Mesothelial cell of epicardium (in vitro differentiated cells): Measurements from ENCODE around the gene SAMD11. TPM values are rescaled to one million over a fixed set of nuclear protein-coding genes. Genes with fewer than 3 reads are reported as not detected.
A peak's percentile ranks its signal among the peaks of the same experiment; 100 is the strongest.
"Not testable (repeated sequence)": the region's sequence is repeated elsewhere in the genome, so short reads cannot be mapped to it uniquely, and the experiment has no call there.

Experiments used
- DNase-seq, 2 experiments: peaks; one replicate each; pipeline ENCODE4 v3.0.0; 2021; ENCODE audit warnings: low spot score in 2 of 2; ENCODE audit not compliant: unreplicated experiment in 2 of 2
- H3K27ac Mint-ChIP-seq: 2 replicates; pipeline ENCODE4 v1.8.0; 2021; ENCODE audit warnings: mixed read lengths
- H3K27me3 Mint-ChIP-seq: 2 replicates; pipeline ENCODE4 v1.8.0; 2021; ENCODE audit warnings: low read depth, mixed read lengths
- H3K36me3 Mint-ChIP-seq: 2 replicates; pipeline ENCODE4 v1.8.0; 2021; ENCODE audit warnings: mixed read lengths
- H3K4me1 Mint-ChIP-seq: 2 replicates; pipeline ENCODE4 v1.8.0; 2021; ENCODE audit warnings: mixed read lengths
- H3K4me3 Mint-ChIP-seq: 2 replicates; pipeline ENCODE4 v1.8.0; 2021; ENCODE audit warnings: mild to moderate bottlenecking, moderate library complexity, mixed read lengths
- H3K9me3 Mint-ChIP-seq: 2 replicates; pipeline ENCODE4 v1.8.0; 2021; ENCODE audit warnings: mixed read lengths
- total RNA-seq: library from RNA; stranded (reverse); gene quantifications from 3 replicates; pipeline ENCODE4 v1.2.1, GENCODE V29; 2021
- TF ChIP-seq, protein P1 (sequence below): fragments of 200-600 bp; sonication (generic); IDR thresholded peaks from one replicate; pipeline ENCODE4 v1.5.0; 2021; ENCODE audit warnings: antibody characterized with exemption; ENCODE audit not compliant: unreplicated experiment

The SAMD11 gene
- total RNA-seq, 1 donor from 2014 or later: 313 TPM

DNA sequence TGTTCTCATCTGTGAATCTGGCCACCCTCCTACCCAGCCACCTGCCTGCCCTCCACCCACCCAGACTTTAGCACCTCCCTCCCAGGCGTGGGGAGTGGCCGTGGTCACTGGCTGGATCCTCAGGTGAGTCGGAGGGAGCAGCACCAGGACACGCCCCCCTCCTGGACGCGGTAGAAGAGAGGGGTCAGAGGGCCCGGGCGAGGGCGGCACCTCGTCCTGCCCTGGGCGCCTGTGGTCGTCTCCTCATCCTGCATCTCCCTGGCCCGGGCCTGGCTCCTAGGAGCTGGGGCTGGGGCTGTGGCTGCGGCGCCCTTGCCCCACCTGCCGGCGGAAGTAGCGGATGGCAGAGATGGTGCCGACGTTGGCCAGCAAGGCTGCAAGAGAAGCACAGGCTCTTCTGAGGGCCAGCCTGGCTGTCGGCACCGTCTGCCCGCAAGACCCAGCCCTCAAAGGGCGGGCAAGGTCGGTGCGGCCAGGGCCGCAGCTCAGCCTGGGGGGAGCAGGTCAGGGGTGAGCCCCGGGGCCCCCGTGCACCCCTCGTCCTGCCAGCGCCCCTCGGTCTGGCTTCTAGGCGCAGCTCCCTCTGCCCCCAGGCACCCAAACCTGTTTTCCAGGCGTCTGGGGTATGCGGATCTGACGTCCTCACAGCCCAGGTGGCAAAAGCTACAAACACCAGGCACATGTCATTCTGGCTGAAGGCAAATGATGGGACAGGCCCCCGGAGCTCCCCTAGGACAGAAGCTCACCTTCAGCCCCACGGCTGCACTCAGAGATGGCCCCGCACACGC, 52.4 kb downstream of the SAMD11 start:
- H3K9me3 Mint-ChIP-seq: peaks cover 3% of the 10 kb centered on the region
- DNase-seq: peak; percentile 63 to 85
- TF ChIP-seq, protein P1, sequence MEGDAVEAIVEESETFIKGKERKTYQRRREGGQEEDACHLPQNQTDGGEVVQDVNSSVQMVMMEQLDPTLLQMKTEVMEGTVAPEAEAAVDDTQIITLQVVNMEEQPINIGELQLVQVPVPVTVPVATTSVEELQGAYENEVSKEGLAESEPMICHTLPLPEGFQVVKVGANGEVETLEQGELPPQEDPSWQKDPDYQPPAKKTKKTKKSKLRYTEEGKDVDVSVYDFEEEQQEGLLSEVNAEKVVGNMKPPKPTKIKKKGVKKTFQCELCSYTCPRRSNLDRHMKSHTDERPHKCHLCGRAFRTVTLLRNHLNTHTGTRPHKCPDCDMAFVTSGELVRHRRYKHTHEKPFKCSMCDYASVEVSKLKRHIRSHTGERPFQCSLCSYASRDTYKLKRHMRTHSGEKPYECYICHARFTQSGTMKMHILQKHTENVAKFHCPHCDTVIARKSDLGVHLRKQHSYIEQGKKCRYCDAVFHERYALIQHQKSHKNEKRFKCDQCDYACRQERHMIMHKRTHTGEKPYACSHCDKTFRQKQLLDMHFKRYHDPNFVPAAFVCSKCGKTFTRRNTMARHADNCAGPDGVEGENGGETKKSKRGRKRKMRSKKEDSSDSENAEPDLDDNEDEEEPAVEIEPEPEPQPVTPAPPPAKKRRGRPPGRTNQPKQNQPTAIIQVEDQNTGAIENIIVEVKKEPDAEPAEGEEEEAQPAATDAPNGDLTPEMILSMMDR: peak; percentile 69
- peaks cover 11% of the 10 kb centered on the region for H3K4me1 Mint-ChIP-seq
- peak overlapping the region; percentile 90 for H3K27ac Mint-ChIP-seq
- no peaks in the 10 kb centered on the region for H3K27me3 Mint-ChIP-seq
- H3K36me3 Mint-ChIP-seq: peaks cover 6% of the 10 kb centered on the region
- H3K4me3 Mint-ChIP-seq: peak overlapping the region; percentile 59

DNA sequence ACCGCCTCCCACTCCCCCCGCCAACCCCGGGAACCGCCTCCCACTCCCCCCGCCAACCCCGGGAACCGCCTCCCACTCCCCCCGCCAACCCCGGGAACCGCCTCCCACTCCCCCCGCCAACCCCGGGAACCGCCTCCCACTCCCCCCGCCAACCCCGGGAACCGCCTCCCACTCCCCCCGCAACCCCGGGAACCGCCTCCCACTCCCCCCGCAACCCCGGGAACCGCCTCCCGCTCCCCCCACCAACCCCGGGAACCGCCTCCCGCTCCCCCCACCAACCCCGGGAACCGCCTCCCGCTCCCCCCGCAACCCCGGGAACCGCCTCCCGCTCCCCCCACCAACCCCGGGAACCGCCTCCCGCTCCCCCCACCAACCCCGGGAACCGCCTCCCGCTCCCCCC, 53.1 kb downstream of the SAMD11 start:
- not testable (repeated sequence) for H3K36me3 Mint-ChIP-seq, H3K4me3 Mint-ChIP-seq

DNA sequence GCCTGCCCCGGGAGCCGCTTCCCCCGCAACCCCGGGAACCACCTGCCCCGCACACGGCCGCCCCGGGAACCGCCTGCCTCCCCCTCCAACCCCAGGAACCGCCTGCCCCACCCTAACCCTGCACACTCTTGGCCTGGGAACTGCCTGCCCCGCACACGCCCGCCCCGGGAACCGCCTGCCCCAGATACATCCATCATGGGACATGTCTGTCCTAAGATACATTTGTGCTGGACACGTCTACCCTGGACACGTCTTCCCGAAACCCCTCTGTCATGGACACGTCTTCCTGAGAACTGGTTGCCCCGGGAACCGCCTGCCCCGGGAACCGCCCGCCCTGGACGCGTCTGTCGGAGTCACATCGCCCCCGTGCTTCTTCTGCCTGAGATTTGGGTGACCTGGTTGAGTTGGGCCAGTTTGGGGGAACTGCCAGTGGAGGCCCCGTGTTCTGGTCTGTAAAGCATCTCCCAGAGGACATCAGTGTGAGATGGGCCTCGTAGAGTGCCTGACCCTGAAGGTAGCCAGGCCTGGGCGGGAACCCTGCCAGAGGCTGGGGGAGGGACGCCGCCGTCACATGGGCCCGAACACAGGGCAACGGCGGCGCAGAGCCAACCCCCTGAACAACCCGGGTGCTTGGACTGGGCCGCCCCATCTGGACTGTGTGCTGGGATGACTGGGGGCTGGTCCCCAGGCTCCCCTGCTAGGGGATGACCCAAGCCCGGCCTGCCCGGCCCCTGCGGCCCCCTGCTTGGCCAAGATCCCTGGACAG, 54.5 kb downstream of the SAMD11 start:
- no peak for DNase-seq
- TF ChIP-seq, protein P1: no peak
- peaks cover 3% of the 10 kb centered on the region for H3K9me3 Mint-ChIP-seq
- H3K4me1 Mint-ChIP-seq: peaks cover 9% of the 10 kb centered on the region
- H3K4me3 Mint-ChIP-seq: peak overlapping the region; percentile 45
- peak overlapping the region; percentile 82 for H3K27ac Mint-ChIP-seq
- H3K27me3 Mint-ChIP-seq: peaks cover 7% of the 10 kb centered on the region
- H3K36me3 Mint-ChIP-seq: peaks cover 6% of the 10 kb centered on the region

More for the DNA sequence above, 53.1 kb downstream of the SAMD11 start:
- not testable (repeated sequence) for H3K9me3 Mint-ChIP-seq, H3K27me3 Mint-ChIP-seq, DNase-seq, H3K27ac Mint-ChIP-seq, H3K4me1 Mint-ChIP-seq

DNA sequence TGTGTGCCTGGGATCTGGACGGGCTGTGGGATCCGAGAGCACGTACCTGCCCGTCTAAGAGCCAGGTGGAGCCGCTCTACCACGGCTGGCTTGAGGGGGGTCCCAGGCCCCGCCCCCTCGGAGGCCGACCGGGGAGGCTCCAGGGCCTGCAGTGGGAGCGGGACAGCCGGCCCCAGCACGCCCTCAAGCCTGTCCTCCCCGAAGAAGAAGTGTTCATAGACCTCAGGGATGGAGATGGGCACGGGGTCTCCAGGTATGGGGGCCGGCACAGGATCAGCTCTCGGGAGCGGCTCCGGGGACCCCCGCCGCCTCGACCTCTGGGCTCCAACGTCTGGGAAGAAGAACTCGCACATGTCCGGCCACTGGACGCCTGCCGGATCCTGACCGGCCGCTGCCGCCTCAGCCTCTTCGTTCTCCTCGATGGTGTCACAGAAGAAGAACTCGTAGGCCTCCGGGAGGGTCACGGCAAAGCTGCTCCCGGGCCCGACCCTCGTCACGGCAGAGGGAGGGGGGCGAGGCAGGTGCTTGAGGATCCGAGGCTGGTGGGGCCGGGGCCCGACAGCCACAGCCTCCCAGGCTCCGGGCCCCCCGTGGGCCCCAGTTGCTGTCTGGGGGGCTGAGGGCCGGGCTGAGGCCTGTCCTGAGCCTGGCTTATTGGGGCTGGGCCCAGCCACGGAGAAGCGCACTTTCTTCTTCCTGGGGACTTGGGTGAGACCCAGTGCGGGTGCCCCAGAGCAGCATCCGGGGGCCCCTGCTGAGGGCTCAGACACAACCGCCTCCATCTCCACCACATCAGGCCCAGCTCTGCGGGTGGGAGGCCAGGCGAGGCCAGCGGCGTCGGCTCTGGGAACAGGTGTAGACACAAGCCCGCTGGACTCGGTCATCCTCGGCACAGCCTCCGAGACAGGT, 55.4 kb downstream of the SAMD11 start:
- peaks cover 3% of the 10 kb centered on the region for H3K9me3 Mint-ChIP-seq
- DNase-seq: no peak
- H3K36me3 Mint-ChIP-seq: peaks cover 3% of the 10 kb centered on the region
- peaks cover 8% of the 10 kb centered on the region for H3K27me3 Mint-ChIP-seq
- no peak overlapping the region for H3K4me3 Mint-ChIP-seq
- peaks cover 9% of the 10 kb centered on the region for H3K4me1 Mint-ChIP-seq
- H3K27ac Mint-ChIP-seq: no peak overlapping the region
- TF ChIP-seq, protein P1: no peak

DNA sequence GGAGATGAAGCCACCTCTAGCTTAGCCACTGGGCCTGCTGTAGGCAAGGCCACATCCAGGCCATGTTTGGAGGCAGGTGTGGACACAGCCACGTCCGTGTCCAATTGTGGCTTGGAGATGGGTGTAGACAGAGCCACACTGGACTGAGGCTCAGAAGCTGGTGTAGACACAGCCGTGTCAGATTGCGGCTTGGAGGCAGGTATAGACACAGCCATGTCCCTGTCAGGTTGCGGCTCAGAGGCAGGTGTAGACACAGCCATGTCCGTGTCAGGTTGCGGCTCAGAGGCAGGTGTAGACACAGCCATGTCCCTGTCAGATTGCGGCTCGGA, 56.0 kb downstream of the SAMD11 start:
- Mint-ChIP-seq H3K4me1 (peaks cover 9% of the 10 kb centered on the region), H3K9me3 (peaks cover 3% of the 10 kb centered on the region), H3K36me3 (peaks cover 3% of the 10 kb centered on the region), H3K27ac (no peak overlapping the region), H3K27me3 (peaks cover 8% of the 10 kb centered on the region), H3K4me3 (no peak overlapping the region)
- TF ChIP-seq, protein P1: no peak
- DNase-seq: no peak
